GM19452 (cell line): ENCODE measurements around the gene MB21D2.
A peak's percentile ranks its signal among the peaks of the same experiment; 100 is the strongest.

Source experiments
- ATAC-seq: cut with Tn5 transposase; IDR thresholded peaks from one replicate; pipeline ENCODE4 v1.9.1; 2021; ENCODE audit not compliant: unreplicated experiment

Gene MB21D2

GRCh38 chr3:192892981-192893700 lies 24.5 kb downstream of the MB21D2 start:
- ATAC-seq = peak; percentile 96

DNA sequence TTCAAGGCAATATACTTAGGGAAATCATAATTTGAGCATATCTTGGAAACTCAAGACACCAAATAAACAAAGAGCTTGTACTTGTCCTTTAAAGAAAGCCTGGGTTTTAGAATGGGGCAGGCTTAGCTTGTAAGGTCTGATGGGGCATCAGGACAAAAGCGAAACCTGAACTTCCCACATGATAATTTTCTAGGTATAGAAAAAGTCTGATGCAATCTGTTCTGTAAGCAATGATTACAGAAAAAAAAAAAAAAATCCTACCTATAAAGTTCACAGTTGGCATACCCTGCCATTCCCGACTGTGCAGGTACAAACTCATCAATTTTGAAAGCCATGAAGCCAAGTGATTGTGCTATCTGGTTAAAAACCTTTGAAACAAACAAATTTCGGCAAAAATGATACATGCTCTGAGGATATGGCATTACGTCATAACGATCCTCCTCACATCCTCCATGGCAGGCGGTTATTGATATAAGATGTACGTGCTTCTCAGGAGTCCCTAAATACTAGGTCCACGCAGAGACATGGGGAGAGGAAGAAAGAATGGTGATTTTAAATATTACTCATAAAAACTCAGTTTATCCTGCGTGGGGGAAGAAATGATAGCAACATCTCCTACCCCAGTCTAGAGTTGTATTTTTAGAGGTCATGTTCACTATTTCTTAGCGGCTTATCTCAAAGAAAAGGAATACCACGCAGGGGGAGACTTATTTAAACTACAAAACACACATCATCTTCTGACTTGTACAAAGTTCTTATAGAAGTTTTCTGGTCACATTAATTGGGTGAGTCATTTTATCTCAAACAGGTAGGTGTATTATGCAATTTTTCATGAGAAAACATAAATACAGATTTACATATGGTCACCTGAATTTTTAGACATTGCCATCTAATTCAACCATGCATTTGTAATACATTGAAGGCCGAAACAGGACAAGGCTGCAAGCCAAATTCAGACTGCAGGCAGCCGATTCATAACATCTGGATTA lies 27.0 kb downstream of the MB21D2 start:
- no peak for ATAC-seq

DNA sequence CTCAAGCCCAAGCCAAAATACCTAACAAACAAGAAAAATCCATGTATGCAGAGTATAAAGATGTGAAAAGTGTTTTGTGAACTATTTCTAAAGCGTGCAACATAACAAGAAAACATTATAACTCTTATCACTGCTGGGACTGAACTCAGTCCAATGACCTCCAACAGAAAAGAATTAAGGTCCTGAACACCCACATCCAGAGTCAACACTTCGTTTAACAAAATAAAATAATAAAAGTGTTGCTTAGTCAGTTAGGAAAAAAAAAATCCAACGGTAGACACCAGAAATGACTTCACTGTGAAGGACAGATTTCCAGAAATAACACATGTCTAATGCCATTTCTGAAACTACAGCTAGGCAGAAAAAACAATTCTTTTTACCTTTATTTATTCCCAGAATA lies 28.0 kb downstream of the MB21D2 start:
- ATAC-seq = no peak

DNA sequence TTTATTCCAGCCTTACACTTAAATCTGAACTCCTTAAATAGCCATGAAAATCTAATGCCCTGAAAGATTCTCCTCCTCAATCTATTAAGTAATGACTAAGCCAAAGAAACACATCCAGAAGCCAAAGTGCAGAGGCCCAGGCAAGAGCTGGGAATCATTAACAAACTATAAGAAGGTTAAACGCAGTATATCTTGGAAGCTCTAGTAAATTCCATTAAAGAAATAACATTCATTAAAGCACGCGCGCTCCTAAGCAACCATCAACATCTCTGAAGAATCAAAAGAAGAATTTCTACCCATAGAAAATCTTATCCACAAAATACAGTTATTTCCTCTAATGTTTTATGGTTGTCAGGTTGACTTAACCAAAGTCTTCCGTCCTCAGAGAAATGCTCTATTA lies 29.5 kb downstream of the MB21D2 start:
- no peak for ATAC-seq

DNA sequence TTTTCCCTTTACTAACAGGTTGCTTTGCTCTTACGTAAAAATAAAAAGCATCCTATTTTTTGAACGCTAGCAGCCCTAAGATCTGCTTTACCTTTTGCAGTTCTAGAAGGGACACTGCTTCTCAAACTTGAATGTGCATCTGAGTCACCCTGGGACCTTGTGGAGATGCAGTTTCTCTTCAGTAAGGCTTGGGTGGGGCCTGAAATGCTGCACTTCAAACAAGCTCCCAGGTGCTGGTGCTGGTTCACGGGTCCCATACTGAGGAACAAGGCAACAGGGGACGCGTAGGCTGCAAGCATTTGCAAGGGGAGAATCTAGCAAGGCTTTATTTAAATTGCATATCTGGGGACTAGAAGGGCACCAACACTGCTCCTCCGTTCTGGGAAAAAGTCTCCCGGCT lies 30.0 kb downstream of the MB21D2 start:
- no peak for ATAC-seq

GRCh38 chr3:192887047-192887446 lies 30.6 kb downstream of the MB21D2 start:
- no peak for ATAC-seq

GRCh38 chr3:192884777-192885773 lies 32.6 kb downstream of the MB21D2 start:
- ATAC-seq = no peak

GRCh38 chr3:192883512-192883911 lies 34.1 kb downstream of the MB21D2 start:
- ATAC-seq = no peak

DNA sequence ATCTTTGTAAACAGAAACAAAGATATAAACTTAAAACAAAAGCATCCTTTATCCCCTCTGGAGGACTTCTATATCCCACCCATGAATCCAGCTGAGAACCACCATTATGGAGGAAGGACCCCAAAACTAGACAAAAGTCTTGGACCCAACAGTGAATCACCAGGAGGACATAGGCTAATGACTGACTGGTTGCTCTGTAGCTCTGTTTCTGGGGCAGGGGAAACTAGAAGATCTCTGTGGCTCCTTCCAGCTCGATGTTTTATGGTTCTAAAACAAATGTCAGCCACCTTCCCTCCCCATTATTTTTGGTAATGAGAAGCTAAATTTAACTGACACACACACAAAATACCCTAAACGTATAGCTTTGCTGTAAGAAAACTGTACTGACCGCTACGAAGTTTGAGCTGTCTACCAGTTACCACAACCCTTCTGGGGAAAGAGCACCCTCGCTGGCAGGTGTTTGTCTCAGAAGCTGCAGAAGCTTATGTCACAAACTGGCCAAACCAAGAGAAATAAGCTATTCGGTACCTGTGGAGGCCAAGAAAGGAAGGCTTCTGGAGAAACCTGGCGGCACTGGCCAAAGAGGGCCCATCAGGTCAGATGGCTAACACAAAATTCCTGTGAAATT lies 36.4 kb downstream of the MB21D2 start:
- no peak for ATAC-seq

GRCh38 chr3:192880313-192880712 lies 37.3 kb downstream of the MB21D2 start:
- no peak for ATAC-seq

DNA sequence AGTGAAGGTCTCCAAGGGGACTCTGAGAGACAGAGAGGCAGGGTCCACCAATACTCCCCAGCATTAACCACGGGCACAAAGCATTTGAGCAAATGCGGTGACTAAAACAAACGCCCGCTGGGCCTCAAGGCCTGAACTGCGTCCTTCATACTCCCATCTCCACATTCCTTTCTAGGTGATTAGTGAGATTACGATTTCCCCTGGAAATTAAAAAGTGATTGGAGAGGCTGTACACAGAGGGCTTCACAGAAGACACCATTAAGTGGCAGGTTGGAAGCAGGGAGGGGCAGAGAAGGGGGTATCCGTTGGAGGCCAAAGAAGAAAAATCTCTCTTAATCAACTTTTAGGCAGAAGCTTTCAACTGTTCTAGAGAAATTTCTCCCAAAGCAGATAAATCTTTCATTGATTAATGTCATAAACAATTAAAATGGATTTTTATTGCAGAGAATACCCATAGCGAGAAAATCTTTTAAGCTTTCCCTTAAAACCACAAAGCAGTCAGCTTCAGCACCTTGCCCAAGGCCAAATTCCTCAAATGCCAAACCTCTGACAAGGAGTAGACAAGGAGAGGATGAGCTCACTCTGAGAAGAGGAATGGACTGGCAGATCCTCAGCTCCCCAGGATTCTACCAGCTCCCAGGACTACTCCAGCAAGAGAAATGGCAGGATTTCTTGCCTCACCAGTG lies 38.2 kb downstream of the MB21D2 start:
- no peak for ATAC-seq

GRCh38 chr3:192875971-192876565 lies 41.6 kb downstream of the MB21D2 start:
- ATAC-seq = no peak

- no peak for ATAC-seq
Measured at GRCh38 chr3:192870822-192871221, 46.8 kb downstream of the MB21D2 start.

GRCh38 chr3:192869131-192870031 lies 48.3 kb downstream of the MB21D2 start:
- no peak for ATAC-seq

GRCh38 chr3:192867645-192868044 lies 50.0 kb downstream of the MB21D2 start:
- ATAC-seq = no peak

GRCh38 chr3:192866804-192867203 lies 50.9 kb downstream of the MB21D2 start:
- ATAC-seq = no peak

- ATAC-seq = peak; percentile 74
Measured at GRCh38 chr3:192864941-192865340, 52.7 kb downstream of the MB21D2 start.

GRCh38 chr3:192863091-192863420 lies 54.6 kb downstream of the MB21D2 start:
- ATAC-seq = no peak
